Natural killer cell treated with Interleukin-12 subunit alpha and Interleukin-12 subunit beta and Interleukin-15 and Interleukin-18, amount 100 ng/mL, for 72 hours (primary cell): ENCODE measurements around the gene ZNF316. TPM values are rescaled to one million over a fixed set of nuclear protein-coding genes. Genes with fewer than 3 reads are reported as not detected.
A peak's percentile ranks its signal among the peaks of the same experiment; 100 is the strongest.
"Not testable (repeated sequence)": the region's sequence is repeated elsewhere in the genome, so short reads cannot be mapped to it uniquely, and the experiment has no call there.

Source experiments
- ATAC-seq, 2 donors: fragments of 150-1000 bp; cut with Tn5 transposase in 1 of 2; sonication (Bioruptor Pico), chemical (Tn5 transposase) in 1 of 2; 2 replicates each; pipeline ENCODE4 v1.10.0; 2021
- DNase-seq: peaks from one replicate; pipeline ENCODE4 v3.0.0; 2022; ENCODE audit warnings: low spot score
- H3K27ac Mint-ChIP-seq, 2 donors: 1 replicate in 1 of 2; 2 replicates in 1 of 2; pipeline ENCODE4 v1.8.0; 2022; ENCODE audit warnings: mixed read lengths in 2 of 2, mild to moderate bottlenecking in 1 of 2, moderate library complexity in 1 of 2
- H3K27me3 Mint-ChIP-seq, 2 donors: 1 replicate in 1 of 2; 2 replicates in 1 of 2; pipeline ENCODE4 v1.8.0; 2022; ENCODE audit warnings: mixed read lengths in 2 of 2
- H3K36me3 Mint-ChIP-seq: one replicate; pipeline ENCODE4 v1.8.0; 2022; ENCODE audit warnings: mixed read lengths
- H3K4me1 Mint-ChIP-seq, 2 donors: 1 replicate in 1 of 2; 2 replicates in 1 of 2; pipeline ENCODE4 v1.8.0; 2022; ENCODE audit warnings: low read depth in 2 of 2, mixed read lengths in 2 of 2, mild to moderate bottlenecking in 1 of 2
- H3K4me3 Mint-ChIP-seq: one replicate; pipeline ENCODE4 v1.8.0; 2022; ENCODE audit warnings: mixed read lengths
- H3K9me3 Mint-ChIP-seq: 2 replicates; pipeline ENCODE4 v1.8.0; 2022; ENCODE audit warnings: mixed read lengths
- total RNA-seq, 2 donors: library from RNA; stranded (reverse); gene quantifications; one replicate each; pipeline ENCODE4 v1.2.3, GENCODE V29; 2022

The ZNF316 gene
- total RNA-seq, 2 donors from 2014 or later, result 28.3 to 39.8 TPM

DNA sequence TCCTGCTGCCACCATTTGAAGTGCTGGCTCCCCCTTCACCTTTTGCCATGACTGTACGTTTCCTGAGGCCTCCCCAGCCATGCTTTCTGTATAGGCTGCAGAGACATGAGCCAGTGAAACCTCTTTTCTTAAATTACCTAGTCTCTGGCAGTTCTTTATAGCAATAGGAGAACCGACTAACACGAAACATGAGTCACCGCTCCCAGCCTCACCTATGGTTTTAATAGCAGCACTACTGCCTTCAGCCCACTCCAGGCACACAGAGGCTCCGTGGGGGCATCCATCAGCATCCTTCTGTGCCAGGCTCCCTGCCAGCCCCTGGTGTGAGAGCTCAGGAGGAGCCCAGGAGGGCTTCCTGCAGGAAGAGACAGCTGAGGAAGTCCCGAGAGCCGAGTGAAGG lies 5.5 kb upstream of the ZNF316 start:
- H3K4me3 Mint-ChIP-seq, result no peak overlapping the region
- H3K27me3 Mint-ChIP-seq, result no peaks in the 10 kb centered on the region
- H3K9me3 Mint-ChIP-seq, result no peaks in the 10 kb centered on the region
- H3K36me3 Mint-ChIP-seq, result no peaks in the 10 kb centered on the region
- H3K27ac Mint-ChIP-seq, result no peak overlapping the region
- DNase-seq (no peak), ATAC-seq (no peak)
- no peaks in the 10 kb centered on the region for H3K4me1 Mint-ChIP-seq

DNA sequence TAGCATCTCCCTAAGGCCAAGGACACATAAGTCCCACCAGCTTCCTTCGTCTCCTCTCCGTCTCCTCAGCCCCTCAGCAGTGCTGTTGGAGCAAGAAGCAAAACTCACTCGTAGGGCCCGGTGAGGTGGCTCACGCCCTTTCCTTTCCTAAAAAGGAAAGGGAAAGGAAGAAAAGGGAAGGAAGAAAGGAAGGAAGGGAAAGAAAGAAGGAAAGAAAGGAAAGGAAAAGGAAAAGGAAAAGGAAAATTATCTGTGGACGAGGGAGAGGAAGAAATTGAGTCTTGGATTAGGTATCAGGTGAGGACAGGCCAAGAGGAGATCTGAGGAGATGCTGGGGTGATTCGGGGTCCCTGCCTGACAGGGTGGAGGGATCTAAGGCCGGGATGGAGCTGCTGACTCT lies 3.1 kb upstream of the ZNF316 start:
- Mint-ChIP-seq H3K27me3 (no peaks in the 10 kb centered on the region), H3K36me3 (no peaks in the 10 kb centered on the region), H3K27ac (no peak overlapping the region), H3K9me3 (no peaks in the 10 kb centered on the region), H3K4me3 (no peak overlapping the region), H3K4me1 (peaks cover 8% of the 10 kb centered on the region in 2 donors)
- ATAC-seq, result no peak
- no peak for DNase-seq

DNA sequence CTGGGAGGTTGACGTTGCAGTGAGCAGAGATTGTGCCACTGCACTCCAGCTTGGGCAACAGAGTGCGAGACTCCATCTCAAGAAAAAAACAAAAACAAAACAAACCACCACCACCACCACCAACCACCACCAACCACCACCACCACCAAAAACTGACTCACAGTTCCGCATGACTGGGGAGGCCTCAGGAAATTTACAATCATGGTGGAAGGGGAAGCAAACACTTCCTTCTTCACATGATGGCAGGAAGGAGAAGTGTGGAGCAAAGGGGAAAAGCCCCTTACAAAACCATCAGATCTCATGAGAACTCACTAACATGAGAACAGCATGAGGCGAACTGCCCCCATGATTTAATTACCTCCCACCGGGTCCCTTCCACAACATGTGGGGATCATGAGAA lies 2.1 kb upstream of the ZNF316 start:
- DNase-seq, H3K36me3 Mint-ChIP-seq, H3K27ac Mint-ChIP-seq, ATAC-seq, H3K9me3 Mint-ChIP-seq, H3K4me3 Mint-ChIP-seq, H3K27me3 Mint-ChIP-seq: not testable (repeated sequence)
- peaks cover 17 to 18% of the 10 kb centered on the region in 2 donors for H3K4me1 Mint-ChIP-seq

GRCh38 chr7:6637544-6638229 lies 569 bp downstream of the ZNF316 start:
- DNase-seq (peak; percentile 74), ATAC-seq (peak; percentile 79 to 80)
- Mint-ChIP-seq H3K9me3 (no peaks in the 10 kb centered on the region), H3K27me3 (no peaks in the 10 kb centered on the region), H3K27ac (peak overlapping the region; percentile 64 to 68), H3K4me3 (peak overlapping the region; percentile 82), H3K36me3 (peaks cover 4% of the 10 kb centered on the region), H3K4me1 (peaks cover 25 to 26% of the 10 kb centered on the region in 2 donors)

GRCh38 chr7:6639032-6639431 lies 1.9 kb downstream of the ZNF316 start:
- Mint-ChIP-seq H3K4me3 (peak overlapping the region; percentile 82), H3K36me3 (peaks cover 4% of the 10 kb centered on the region)

GRCh38 chr7:6639627-6640026 lies 2.5 kb downstream of the ZNF316 start:
- Mint-ChIP-seq H3K9me3 (no peaks in the 10 kb centered on the region), H3K36me3 (peaks cover 4% of the 10 kb centered on the region), H3K4me1 (peaks cover 25 to 26% of the 10 kb centered on the region in 2 donors), H3K27me3 (no peaks in the 10 kb centered on the region), H3K4me3 (no peak overlapping the region), H3K27ac (peak overlapping the region; percentile 64 to 68)
- DNase-seq (no peak), ATAC-seq (no peak)

More at GRCh38 chr7:6639032-6639431, 1.9 kb downstream of the ZNF316 start:
- peaks cover 25 to 26% of the 10 kb centered on the region in 2 donors for H3K4me1 Mint-ChIP-seq
- ATAC-seq, result no peak
- H3K9me3 Mint-ChIP-seq, result no peaks in the 10 kb centered on the region
- peak overlapping the region; percentile 64 to 68 for H3K27ac Mint-ChIP-seq
- H3K27me3 Mint-ChIP-seq, result no peaks in the 10 kb centered on the region
- DNase-seq, result no peak

- Mint-ChIP-seq H3K36me3 (peaks cover 4% of the 10 kb centered on the region), H3K27ac (peak overlapping the region; percentile 64 to 68), H3K27me3 (no peaks in the 10 kb centered on the region), H3K9me3 (no peaks in the 10 kb centered on the region), H3K4me3 (no peak overlapping the region), H3K4me1 (peaks cover 25 to 26% of the 10 kb centered on the region in 2 donors)
- no peak for ATAC-seq
- no peak for DNase-seq
Observed at GRCh38 chr7:6640246-6640721, 3.2 kb downstream of the ZNF316 start.

DNA sequence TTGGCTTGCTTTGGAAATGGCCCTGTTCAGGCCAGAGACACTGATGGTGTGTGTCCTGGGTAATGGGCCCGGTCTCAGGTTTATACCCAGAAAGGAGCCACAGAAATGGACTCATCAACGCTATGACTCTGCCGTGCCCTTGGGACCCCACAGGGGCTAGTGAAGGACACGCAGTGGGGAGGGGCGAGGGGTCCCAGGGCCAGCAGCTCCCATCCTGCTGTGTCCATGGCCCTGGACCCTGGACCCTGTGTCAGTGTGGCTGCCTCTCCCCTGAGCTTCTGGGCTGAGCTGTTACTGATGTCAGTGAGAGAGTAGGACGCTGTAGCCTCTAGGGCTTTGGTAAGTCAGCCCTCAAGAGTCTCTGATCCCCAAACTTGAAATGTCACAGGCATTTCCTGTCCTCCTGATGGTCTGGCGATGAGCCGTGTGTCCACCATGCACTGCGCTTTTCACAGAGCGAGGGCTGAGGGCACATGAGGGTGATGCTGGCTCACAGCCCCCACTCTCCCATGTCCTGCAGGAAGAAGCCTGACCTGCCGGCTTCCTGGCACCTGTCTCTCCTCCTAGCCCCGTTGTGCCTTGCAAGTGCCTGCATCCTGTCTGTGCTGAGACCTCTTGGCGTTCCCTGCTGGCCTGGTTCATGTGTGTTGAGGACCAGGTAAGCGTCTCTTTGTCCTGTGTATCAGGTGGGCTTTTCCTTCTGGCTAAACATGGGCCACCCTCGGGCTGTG lies 4.4 kb downstream of the ZNF316 start:
- peaks cover 4% of the 10 kb centered on the region for H3K36me3 Mint-ChIP-seq
- H3K4me3 Mint-ChIP-seq, result no peak overlapping the region
- DNase-seq (no peak), ATAC-seq (no peak)
- no peaks in the 10 kb centered on the region for H3K9me3 Mint-ChIP-seq
- peaks cover 25 to 26% of the 10 kb centered on the region in 2 donors for H3K4me1 Mint-ChIP-seq
- no peak overlapping the region for H3K27ac Mint-ChIP-seq
- no peaks in the 10 kb centered on the region for H3K27me3 Mint-ChIP-seq

GRCh38 chr7:6642239-6642839 lies 5.2 kb downstream of the ZNF316 start:
- H3K36me3 Mint-ChIP-seq, result peaks cover 4% of the 10 kb centered on the region
- ATAC-seq (no peak), DNase-seq (no peak)
- H3K4me1 Mint-ChIP-seq, result peaks cover 25 to 26% of the 10 kb centered on the region in 2 donors
- no peak overlapping the region for H3K27ac Mint-ChIP-seq
- H3K4me3 Mint-ChIP-seq, result no peak overlapping the region
- H3K9me3 Mint-ChIP-seq, result no peaks in the 10 kb centered on the region
- no peaks in the 10 kb centered on the region for H3K27me3 Mint-ChIP-seq

DNA sequence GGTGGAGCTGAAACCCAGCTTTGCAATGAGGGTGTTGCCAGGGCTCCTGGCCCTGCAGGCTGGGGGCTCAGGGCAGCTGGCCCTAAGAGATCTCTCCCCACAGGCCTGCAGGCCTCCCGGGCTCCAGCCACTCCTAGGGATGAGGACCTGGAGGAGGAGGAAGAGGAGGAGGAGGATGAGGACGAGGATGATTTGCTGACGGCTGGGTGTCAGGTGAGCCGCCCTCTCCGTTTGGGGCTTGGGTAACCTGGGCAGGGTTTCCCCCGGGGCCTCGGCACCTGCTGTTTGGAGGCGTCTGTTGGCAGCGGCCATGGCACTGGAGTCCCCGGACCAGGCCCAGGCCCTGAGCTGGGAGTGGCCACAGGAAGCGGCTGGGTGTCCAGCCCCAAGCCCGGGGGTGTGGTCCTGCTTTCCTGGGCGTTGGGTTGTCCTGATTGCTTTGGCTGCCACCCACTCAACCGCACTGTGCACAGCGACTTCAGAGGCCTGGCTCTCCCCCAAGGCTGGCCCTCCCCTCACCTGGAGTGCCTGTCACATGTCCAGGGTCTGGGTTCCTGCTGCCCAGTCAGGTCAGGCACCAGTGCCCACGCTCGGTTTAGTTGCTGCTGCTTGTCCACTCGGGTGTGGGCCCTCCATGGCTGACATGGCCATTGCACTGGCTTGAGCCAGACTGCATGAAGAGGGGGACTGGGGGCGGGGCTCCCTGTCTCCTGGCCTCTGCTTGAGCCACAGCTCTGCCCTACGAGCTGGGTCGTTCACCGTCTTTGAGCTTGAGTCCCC lies 5.9 kb downstream of the ZNF316 start:
- no peak overlapping the region for H3K4me3 Mint-ChIP-seq
- no peak overlapping the region for H3K27ac Mint-ChIP-seq
- no peak for ATAC-seq
- no peaks in the 10 kb centered on the region for H3K27me3 Mint-ChIP-seq
- peaks cover 21 to 22% of the 10 kb centered on the region in 2 donors for H3K4me1 Mint-ChIP-seq
- H3K36me3 Mint-ChIP-seq, result peaks cover 4% of the 10 kb centered on the region
- no peak for DNase-seq
- H3K9me3 Mint-ChIP-seq, result no peaks in the 10 kb centered on the region

DNA sequence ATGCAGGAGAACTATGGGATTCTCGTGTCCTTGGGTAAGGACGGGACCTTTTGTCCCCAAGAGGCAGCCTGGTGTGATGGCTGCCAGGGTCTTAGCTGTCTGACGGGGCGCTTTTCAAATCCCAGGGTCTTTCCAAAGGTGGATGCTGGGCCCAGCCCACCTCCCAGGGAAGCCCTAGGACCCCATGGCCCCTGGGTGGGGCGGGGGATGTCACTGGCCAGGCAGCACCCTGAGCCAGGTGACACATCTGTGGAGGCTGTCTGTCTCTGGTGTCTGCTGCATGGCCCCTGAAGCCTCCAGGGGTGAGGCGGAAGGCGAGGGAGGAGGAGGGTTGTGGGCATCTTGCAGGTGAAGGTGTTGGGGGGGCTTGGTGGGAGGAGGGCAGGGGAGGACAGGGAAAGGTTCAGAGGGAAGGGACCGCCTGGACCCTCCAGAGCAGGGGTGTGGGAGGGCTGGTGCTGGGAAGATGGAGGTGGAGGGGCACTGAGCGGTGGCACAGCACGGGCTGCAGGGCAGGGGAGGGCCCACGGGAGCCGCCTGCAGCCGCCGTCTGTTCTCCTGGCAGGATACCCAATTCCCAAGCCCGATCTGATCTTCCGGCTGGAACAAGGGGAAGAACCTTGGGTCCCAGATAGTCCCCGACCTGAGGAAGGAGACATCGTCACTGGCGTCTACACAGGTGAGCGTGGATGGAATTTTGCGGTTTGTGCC lies 7.0 kb downstream of the ZNF316 start:
- Mint-ChIP-seq H3K4me1 (peaks cover 16 to 17% of the 10 kb centered on the region in 2 donors), H3K9me3 (no peaks in the 10 kb centered on the region), H3K27ac (no peak overlapping the region), H3K27me3 (no peaks in the 10 kb centered on the region), H3K36me3 (peaks cover 4% of the 10 kb centered on the region), H3K4me3 (no peak overlapping the region)
- DNase-seq, result no peak
- no peak for ATAC-seq

DNA sequence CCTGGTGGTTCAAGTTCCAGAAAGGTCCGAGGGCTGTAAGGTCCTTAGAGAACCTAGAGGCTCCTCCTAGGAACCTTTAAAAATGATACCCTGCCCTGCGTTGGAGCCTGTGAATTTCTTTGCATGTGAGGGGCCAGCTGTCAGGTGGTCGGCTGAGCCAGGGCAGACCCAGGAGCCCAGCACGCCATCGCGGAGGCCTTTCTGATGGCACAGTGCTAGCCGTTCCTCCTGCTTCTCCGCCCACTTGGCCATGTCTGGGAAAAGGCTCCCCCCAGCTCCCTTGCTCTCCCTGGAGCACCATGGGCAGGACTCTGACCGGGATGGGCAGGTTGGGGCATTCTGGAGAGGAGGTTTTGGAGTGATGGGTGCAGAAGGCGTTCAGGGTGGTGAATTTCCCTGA lies 7.6 kb downstream of the ZNF316 start:
- Mint-ChIP-seq H3K4me3 (no peak overlapping the region), H3K27me3 (no peaks in the 10 kb centered on the region), H3K27ac (no peak overlapping the region), H3K9me3 (no peaks in the 10 kb centered on the region), H3K4me1 (peaks cover 10% of the 10 kb centered on the region in 2 donors), H3K36me3 (peaks cover 4% of the 10 kb centered on the region)
- ATAC-seq, result no peak
- DNase-seq, result no peak

DNA sequence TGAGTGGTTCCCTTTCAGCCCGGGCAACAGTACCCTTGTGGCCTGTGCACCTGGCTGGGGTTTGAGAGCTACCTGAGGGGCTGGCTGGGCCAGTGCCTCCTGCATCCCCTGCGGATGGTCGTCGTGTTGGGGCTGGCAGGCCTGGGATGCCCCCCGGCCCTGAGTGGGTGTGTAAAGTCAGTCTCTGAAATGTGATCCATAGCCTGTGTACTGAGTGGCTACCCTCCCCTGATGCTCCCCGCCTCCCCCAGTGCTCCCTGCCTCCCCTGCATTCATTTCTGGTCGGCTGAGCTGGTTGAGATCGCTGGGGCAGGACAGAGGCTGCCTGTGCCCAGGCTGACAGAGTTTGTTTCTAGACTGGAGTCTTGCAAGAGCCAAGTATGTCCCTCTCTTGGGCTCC lies 9.3 kb downstream of the ZNF316 start:
- Mint-ChIP-seq H3K9me3 (no peaks in the 10 kb centered on the region), H3K4me3 (no peak overlapping the region), H3K4me1 (peaks cover 4 to 5% of the 10 kb centered on the region in 2 donors), H3K36me3 (peaks cover 8% of the 10 kb centered on the region), H3K27me3 (no peaks in the 10 kb centered on the region), H3K27ac (no peak overlapping the region)
- ATAC-seq (no peak), DNase-seq (peak; percentile 37)
